Activated naive CD4-positive, alpha-beta T cell treated with anti-CD3 and anti-CD28 coated beads, Interleukin-2, amount 50 U/mL, for 72 hours (primary cell): ENCODE data around the gene TRIP10. TPM values are rescaled to one million over a fixed set of nuclear protein-coding genes. Genes with fewer than 3 reads are reported as not detected.
"Not testable (repeated sequence)": the region's sequence is repeated elsewhere in the genome, so short reads cannot be mapped to it uniquely, and the experiment has no call there.

ENCODE experiments used
- ATAC-seq, 2 donors: fragments of 150-1000 bp; cut with Tn5 transposase; 2 replicates each; pipeline ENCODE4 v1.10.0; 2021; ENCODE audit warnings: mild to moderate bottlenecking in 2 of 2, moderate library complexity in 2 of 2
- DNase-seq, 2 donors: peaks; one replicate each; pipeline ENCODE4 v3.0.0; 2021 to 2022; ENCODE audit warnings: low spot score in 2 of 2
- H3K27ac Mint-ChIP-seq, 2 donors: one replicate each; pipeline ENCODE4 v1.8.0; 2022; ENCODE audit warnings: mild to moderate bottlenecking in 2 of 2, mixed read lengths in 2 of 2
- H3K36me3 Mint-ChIP-seq, 2 donors: one replicate each; pipeline ENCODE4 v1.8.0; 2022; ENCODE audit warnings: mixed read lengths in 2 of 2
- H3K9me3 Mint-ChIP-seq, 2 donors: one replicate each; pipeline ENCODE4 v1.8.0; 2022; ENCODE audit warnings: mixed read lengths in 2 of 2
- total RNA-seq, 2 donors: library from RNA; stranded (reverse); gene quantifications; one replicate each; pipeline ENCODE4 v1.2.3, GENCODE V29; 2022

TRIP10 gene
- total RNA-seq, 2 donors from 2014 or later: 47.1 to 109 TPM

GRCh38 chr19:6767081-6767356 lies 27.5 kb downstream of the TRIP10 start:
- no peak for DNase-seq
- peak overlapping the region; percentile 47 to 82 for H3K27ac Mint-ChIP-seq
- ATAC-seq: peak; percentile 34 to 52
- H3K36me3 Mint-ChIP-seq: peaks cover 8 to 12% of the 10 kb centered on the region in 2 donors
- no peaks in the 10 kb centered on the region for H3K9me3 Mint-ChIP-seq

GRCh38 chr19:6767357-6768235 lies 28.1 kb downstream of the TRIP10 start, which contains the start of gene SH2D3A:
SH2D3A (minus strand) TSS chr19:6767435; CDS start chr19:6763748, 3,687 bp downstream.
- Mint-ChIP-seq H3K27ac (peak within 1 kb of the TSS; percentile 78 to 82), H3K36me3 (peaks cover 8 to 17% of the 10 kb centered on the region in 2 donors), H3K9me3 (no peaks in the 10 kb centered on the region)
- ATAC-seq (peak; percentile 51 to 82), DNase-seq (peak; percentile 92 to 96)

GRCh38 chr19:6768236-6768785 lies 28.8 kb downstream of the TRIP10 start:
- ATAC-seq (no peak), DNase-seq (no peak)
- Mint-ChIP-seq H3K27ac (peak overlapping the region; percentile 78 to 82), H3K36me3 (peaks cover 8 to 18% of the 10 kb centered on the region in 2 donors), H3K9me3 (no peaks in the 10 kb centered on the region)

GRCh38 chr19:6769006-6769619 lies 29.6 kb downstream of the TRIP10 start:
- H3K27ac Mint-ChIP-seq: no peak overlapping the region
- DNase-seq: no peak
- H3K36me3 Mint-ChIP-seq: peaks cover 8 to 25% of the 10 kb centered on the region in 2 donors
- no peaks in the 10 kb centered on the region for H3K9me3 Mint-ChIP-seq
- ATAC-seq: no peak

- not testable (repeated sequence) for DNase-seq, ATAC-seq
- H3K9me3 Mint-ChIP-seq: peaks cover 7 to 12% of the 10 kb centered on the region in 2 donors
- H3K27ac Mint-ChIP-seq: peak overlapping the region in 1 of 2 donors; percentile 87
- H3K36me3 Mint-ChIP-seq: peaks cover 19 to 37% of the 10 kb centered on the region in 2 donors
Measured at GRCh38 chr19:6771648-6772027, 32.2 kb downstream of the TRIP10 start.

- Mint-ChIP-seq H3K36me3 (peaks cover 20 to 40% of the 10 kb centered on the region in 2 donors), H3K27ac (peak within 1 kb of the TSS; percentile 87 to 96), H3K9me3 (peaks cover 7 to 17% of the 10 kb centered on the region in 2 donors)
- DNase-seq (peak; percentile 73 to 88), ATAC-seq (peak; percentile 52 to 70)
Measured at GRCh38 chr19:6772028-6772865, 32.8 kb downstream of the TRIP10 start, which contains the start of gene VAV1. VAV1 (plus strand) TSS chr19:6772708; CDS start chr19:6772808, 100 bp downstream.

GRCh38 chr19:6772866-6773322 lies 33.4 kb downstream of the TRIP10 start:
- H3K27ac Mint-ChIP-seq: peak overlapping the region; percentile 87 to 96
- ATAC-seq (peak in 1 of 2 donors; percentile 27), DNase-seq (no peak)
- peaks cover 7 to 17% of the 10 kb centered on the region in 2 donors for H3K9me3 Mint-ChIP-seq
- H3K36me3 Mint-ChIP-seq: peaks cover 24 to 47% of the 10 kb centered on the region in 2 donors

GRCh38 chr19:6773323-6773931 lies 33.9 kb downstream of the TRIP10 start:
- ATAC-seq (peak; percentile 46 to 68), DNase-seq (peak; percentile 60 to 65)
- peaks cover 7 to 17% of the 10 kb centered on the region in 2 donors for H3K9me3 Mint-ChIP-seq
- peak overlapping the region; percentile 87 to 96 for H3K27ac Mint-ChIP-seq
- H3K36me3 Mint-ChIP-seq: peaks cover 24 to 52% of the 10 kb centered on the region in 2 donors

- Mint-ChIP-seq H3K27ac (no peak overlapping the region), H3K9me3 (peaks cover 7 to 17% of the 10 kb centered on the region in 2 donors), H3K36me3 (peaks cover 24 to 52% of the 10 kb centered on the region in 2 donors)
- ATAC-seq (no peak), DNase-seq (no peak)
Measured at GRCh38 chr19:6774821-6775707, 35.6 kb downstream of the TRIP10 start.

GRCh38 chr19:6776045-6776444 lies 36.6 kb downstream of the TRIP10 start:
- Mint-ChIP-seq H3K36me3 (peaks cover 24 to 55% of the 10 kb centered on the region in 2 donors), H3K9me3 (peaks cover 7 to 17% of the 10 kb centered on the region in 2 donors)
- not testable (repeated sequence) for DNase-seq, H3K27ac Mint-ChIP-seq, ATAC-seq

- DNase-seq (no peak), ATAC-seq (no peak)
- H3K9me3 Mint-ChIP-seq: peaks cover 7 to 17% of the 10 kb centered on the region in 2 donors
- no peak overlapping the region for H3K27ac Mint-ChIP-seq
- H3K36me3 Mint-ChIP-seq: peaks cover 24 to 60% of the 10 kb centered on the region in 2 donors
Measured at GRCh38 chr19:6776999-6777398, 37.5 kb downstream of the TRIP10 start.

GRCh38 chr19:6777434-6777833 lies 38.0 kb downstream of the TRIP10 start:
- no peak for ATAC-seq
- Mint-ChIP-seq H3K27ac (no peak overlapping the region), H3K36me3 (peaks cover 24 to 56% of the 10 kb centered on the region in 2 donors), H3K9me3 (peaks cover 7 to 17% of the 10 kb centered on the region in 2 donors)
- no peak for DNase-seq

GRCh38 chr19:6778386-6778785 lies 38.9 kb downstream of the TRIP10 start:
- peaks cover 24 to 53% of the 10 kb centered on the region in 2 donors for H3K36me3 Mint-ChIP-seq
- DNase-seq: no peak
- peak in 1 of 2 donors; percentile 32 for ATAC-seq
- peak overlapping the region; percentile 68 to 77 for H3K27ac Mint-ChIP-seq
- H3K9me3 Mint-ChIP-seq: peaks cover 7 to 17% of the 10 kb centered on the region in 2 donors

- ATAC-seq (peak in 1 of 2 donors; percentile 44), DNase-seq (no peak)
- H3K27ac Mint-ChIP-seq: peak overlapping the region in 1 of 2 donors; percentile 68
- H3K36me3 Mint-ChIP-seq: peaks cover 24 to 47% of the 10 kb centered on the region in 2 donors
- peaks cover 7 to 17% of the 10 kb centered on the region in 2 donors for H3K9me3 Mint-ChIP-seq
Measured at GRCh38 chr19:6779206-6779605, 39.7 kb downstream of the TRIP10 start.

- ATAC-seq (no peak), DNase-seq (no peak)
- Mint-ChIP-seq H3K27ac (peak overlapping the region in 1 of 2 donors; percentile 86), H3K9me3 (peaks cover 0 to 10% of the 10 kb centered on the region in 2 donors), H3K36me3 (peaks cover 10 to 60% of the 10 kb centered on the region in 2 donors)
Measured at GRCh38 chr19:6787393-6787792, 47.9 kb downstream of the TRIP10 start.
